NCI-H748 treated with DMSO at 0.1 percent for 48 hours (cell line): ENCODE data around the gene TOM1L2.

Source experiments
- DNase-seq: peaks from one replicate; lab custom pipeline; 2025; lab: John Stamatoyannopoulos, UW

TOM1L2 gene

DNA sequence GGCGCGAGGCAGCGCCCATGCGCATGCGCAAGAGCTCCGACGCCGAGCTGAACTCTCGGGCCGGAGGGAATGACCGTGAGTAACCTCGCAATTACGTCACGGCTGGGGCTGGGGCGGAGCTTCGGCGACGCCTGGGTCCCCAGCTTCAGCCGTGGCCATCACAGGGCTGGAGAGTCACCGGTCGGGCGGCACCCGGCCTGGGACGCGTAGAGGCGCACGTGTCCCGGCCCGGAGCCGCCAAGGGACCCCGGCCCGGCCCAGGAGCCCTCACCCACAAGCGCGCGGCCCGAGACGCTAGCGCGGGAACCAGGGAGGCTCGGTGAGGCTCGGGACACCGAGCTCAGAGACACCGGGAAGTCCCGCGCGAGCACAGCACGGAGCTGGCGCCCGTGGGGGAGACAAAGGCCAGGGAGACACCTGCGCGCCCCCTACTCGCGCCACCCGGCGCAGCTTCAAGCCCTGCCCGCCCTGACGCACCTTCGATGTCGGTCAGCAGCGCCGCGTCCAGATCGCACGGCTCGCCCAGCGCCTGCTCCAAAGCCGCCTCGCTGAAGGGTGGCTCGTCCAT, 135.9 kb downstream of the TOM1L2 start:
- peak; percentile 95 for DNase-seq

DNA sequence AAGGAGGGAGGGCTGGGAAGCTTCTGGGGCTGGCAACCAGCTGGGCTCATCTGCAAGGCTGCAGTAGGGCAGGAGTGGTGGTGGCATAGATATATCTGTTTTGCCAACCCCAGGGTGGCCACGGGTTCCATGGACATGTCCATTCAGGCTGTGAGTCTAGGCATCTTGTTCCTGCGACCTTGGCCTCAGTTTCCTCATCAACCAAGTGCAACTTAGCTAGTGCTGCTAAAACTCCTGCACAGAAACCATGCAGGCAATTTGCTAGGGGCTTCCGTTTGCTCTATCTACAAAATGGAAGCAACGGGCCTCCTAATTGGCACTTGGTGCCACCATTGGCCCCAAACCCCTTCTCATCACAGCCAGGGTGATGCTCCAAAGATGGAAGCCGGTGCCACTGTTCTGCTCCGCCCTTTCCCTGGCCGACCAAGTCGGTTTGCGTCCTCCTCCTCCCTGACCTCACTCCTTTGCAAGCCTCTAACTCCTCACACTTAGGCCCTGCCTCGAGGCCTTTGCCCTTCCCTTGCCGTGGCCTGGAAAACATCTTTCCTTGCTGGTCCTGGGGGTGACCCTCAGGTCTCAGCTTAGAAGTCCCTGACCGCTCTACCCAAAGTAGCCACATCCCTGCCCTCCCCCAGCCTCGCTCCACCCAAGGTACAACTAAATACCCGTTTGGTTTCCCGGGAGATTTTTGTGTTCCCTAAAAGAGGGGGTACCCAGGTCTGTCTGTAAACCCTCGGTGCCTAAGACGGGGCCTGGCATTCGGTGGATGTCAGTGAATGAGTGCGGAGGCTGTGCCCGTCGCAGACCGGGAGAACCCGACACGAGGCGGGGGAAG, 136.6 kb downstream of the TOM1L2 start:
- no peak for DNase-seq

DNA sequence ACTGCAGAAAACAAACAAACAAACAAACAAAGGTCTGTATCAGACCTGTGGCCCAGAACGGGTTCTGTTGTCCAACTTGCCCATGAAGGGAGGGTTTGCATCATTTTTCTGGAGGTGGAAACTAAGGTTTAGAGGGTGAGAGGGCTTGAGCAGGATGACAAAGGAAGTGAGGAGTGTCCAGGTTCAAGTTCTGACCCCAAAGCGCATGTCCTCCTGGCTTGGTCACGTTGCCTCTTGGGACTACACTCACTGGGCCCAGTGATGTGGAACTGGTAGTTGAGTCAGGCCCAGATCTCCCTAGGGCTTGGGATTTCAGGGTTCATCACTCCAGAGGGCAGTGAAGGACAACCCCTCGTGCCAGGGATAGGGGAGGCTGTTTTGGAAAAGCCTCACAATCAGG, 137.2 kb downstream of the TOM1L2 start:
- DNase-seq = no peak

DNA sequence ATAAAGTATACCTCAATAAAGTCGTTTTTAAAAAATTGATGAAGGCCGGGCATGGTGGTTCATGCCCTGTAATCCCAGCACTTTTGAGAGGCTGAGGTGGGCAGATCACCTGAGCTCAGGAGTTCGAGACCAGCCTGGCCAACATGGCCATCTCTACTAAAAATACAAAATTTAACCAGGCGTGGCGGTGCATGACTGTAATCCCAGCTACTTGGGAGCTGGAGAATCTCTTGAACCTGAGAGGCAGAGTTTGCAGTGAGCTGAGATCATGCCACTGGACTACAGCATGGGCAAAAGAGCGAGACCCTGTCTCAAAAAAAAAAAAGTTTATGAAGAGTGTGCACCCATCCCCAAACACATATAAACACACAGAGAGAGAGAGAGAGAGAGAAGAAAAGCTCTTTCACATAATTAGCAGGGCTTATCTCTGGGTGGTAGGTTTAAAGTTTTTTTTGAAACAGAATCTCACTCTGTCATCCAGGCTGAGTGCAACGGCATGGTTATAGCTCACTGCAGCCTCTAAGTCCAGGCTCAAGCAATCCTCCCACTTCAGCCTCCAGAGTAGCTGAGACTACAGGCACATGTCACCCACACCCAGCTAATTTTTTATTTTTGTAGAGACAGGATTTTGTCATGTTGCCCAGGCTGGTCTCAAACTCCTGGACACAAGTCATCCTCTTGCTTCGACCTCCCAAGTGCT, 138.4 kb downstream of the TOM1L2 start:
- DNase-seq = no peak

DNA sequence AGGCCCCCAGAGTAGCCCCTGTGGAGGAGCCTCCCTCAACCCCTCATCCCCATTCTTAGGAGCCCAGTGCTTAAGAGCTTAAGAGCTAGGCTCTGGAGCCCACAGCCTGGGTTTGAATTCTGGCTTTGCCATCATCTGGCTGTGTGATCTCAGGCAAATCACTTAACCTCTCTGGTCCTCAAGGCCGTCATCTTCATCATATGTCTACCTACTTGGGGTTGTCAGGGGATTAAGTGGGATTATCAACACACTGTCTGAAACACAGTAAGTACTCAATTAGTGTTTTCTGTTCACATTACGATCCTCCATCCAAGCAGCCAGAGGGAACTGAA, 140.2 kb downstream of the TOM1L2 start:
- no peak for DNase-seq

DNA sequence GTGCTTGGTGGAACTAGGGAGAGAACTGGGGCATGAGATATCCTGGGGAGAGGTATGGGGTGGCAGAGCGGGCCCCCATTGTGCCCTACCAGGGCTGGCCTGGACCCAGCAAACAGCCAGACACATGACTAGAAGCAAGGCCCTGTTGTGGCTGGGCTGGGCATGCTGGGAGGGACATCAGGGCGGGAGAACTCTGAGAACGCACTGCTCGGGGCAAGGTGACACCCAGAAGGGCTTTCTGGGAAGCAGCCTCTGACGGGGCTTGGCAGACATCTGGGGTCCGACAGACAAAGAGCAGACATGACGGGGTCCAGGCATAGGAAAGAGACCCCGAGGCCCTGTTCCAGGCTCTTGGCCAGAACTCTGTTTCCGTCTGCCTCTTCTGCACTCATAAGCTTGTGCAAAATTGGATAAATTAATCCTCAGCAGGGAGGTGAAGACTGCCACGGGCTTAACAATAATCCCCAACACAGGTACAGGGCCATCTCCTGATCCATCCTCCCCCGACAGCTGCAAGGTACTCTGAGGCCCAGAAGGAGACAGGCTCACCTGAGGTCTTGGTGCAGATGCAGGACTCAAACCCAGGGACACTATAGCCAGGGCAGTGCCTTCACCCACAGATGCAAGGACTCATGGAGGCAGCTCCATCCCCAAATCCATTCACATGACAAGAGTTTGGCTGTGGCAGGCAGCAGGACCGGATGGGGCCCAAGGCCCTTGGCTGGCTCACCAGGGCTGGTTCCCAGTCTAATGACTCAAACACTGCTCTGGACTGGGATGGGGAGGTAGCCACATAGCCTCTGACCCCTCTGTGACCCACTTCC, 140.8 kb downstream of the TOM1L2 start:
- no peak for DNase-seq

DNA sequence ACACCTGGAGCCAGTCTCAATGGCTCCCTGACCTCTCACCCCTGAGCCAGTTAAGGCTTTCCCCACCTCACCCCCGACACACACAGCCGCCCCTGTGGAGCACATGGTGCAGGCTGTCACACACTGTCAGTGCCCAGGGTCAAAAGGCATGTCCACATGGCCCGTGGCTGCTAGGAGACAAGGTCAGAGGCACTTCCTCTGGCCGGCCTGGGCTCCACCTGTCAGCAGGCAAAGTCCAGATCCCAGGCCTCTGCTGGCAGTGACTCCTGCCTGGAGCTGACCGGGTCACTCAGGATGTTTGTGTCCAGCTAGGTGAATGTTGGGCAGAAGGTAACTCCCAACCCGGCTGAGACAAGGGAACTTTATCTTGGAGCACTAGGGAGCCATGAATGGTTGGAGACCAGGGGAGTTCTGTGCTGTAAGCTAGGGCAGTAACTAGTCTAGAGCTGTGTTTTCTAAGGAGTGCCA, 141.4 kb downstream of the TOM1L2 start:
- no peak for DNase-seq

DNA sequence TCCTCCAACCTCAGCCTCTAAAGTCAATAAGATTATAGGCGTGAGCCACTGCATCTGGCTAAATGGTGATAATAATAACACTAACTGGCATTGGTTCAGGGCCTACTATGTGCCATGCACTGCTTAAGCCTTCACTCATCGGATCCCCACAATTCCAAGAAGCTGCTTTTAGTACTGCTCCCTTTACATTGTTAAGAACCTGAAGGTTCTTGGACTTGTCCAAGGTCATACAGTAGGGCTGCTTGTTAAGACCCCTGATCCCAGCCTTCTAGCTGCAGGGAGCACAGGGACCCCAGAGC, 142.0 kb downstream of the TOM1L2 start:
- no peak for DNase-seq

DNA sequence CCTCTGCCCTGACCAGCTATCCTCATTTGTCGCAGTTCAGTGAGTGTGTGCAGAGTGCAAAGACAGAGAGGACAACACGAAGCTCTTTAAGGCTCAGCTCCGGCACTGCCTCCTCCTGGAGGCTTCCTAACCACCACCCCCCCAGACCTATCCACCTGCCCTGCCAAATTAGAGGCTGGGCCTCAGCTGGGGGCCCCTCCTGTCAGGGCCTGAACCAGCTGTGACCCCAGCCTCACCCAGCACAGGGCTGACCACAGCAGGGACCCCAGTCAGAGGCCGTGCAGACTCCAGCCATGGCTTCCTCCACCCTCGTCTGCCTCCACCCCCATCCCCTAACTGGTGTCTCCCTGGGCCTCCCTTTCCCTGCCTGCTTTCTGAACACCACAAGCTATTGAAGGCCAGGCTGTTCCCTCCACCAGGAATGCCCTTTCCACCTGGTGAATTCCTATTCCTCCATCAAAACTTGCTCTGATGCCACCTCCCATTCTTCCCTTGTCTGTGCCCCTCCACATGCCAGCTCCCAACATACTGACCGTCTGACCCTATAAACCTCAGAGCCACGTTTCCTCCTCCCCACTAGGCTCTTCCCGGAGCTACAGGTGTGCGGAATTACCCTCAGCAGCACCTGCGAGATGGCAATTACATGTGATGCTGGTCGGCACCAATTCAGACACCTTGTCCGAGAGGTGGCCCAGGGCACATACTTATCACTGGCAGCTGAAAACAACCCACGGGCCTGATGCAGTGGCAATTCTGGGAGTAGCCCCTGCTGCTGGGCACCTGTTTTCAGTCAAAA, 144.2 kb downstream of the TOM1L2 start:
- no peak for DNase-seq

DNA sequence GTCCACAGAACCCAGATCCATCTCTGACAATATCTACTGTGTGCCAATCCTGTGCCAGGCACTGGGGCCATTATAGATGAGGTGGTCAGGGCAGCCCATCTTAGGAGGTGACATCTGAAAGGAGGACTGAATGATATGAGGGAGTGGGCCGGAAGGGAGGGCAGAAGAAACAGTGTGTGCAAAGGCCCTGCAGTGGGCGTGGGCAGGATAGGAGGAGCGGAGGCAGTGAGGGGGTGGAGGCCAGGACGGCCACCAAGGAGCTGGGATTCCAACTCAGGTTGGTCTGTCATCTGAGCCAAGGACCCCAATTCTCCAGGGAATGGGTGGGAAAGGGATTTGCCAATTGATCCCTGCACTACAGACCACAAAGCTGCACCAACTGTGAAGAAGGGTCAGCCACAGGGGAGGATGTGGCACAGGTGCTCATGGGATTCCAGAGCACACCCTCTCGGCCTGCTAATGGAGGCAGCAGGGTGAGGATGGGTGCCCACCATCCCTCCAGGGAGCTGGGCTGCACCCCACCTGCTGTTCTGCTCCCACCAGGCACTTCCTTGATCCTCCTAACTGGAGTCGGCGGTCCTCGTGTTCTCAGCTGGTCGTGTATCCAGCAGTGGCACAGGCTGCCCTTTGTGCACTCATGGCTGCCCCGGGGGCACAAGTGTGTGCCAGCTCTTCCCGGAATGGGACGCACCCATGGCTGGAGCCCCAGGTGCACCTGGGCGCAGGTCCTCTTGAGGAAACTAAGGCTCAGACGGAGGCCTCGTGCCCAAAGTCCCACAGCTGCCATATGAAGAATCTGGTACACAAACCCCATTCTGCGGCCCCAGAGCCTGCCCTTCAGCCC, 145.0 kb downstream of the TOM1L2 start:
- no peak for DNase-seq

DNA sequence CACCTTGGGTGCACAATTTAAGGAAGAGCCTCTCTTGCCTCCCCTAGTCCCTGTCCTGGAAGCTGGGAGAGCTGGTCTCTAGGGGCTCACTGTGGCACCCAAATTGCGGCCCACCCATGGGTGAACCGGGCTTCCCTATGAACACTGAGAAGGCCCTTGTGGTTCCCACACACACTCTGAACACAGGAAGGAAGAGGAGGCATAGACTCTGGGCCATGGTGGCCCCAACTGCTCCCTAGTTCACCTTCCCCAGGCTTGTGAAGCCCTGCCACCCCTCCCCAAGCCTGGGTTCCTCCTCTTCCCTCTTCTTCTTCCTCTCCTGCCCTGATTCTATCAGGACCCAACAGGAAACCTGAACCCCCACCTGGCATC, 145.9 kb downstream of the TOM1L2 start:
- DNase-seq = no peak

DNA sequence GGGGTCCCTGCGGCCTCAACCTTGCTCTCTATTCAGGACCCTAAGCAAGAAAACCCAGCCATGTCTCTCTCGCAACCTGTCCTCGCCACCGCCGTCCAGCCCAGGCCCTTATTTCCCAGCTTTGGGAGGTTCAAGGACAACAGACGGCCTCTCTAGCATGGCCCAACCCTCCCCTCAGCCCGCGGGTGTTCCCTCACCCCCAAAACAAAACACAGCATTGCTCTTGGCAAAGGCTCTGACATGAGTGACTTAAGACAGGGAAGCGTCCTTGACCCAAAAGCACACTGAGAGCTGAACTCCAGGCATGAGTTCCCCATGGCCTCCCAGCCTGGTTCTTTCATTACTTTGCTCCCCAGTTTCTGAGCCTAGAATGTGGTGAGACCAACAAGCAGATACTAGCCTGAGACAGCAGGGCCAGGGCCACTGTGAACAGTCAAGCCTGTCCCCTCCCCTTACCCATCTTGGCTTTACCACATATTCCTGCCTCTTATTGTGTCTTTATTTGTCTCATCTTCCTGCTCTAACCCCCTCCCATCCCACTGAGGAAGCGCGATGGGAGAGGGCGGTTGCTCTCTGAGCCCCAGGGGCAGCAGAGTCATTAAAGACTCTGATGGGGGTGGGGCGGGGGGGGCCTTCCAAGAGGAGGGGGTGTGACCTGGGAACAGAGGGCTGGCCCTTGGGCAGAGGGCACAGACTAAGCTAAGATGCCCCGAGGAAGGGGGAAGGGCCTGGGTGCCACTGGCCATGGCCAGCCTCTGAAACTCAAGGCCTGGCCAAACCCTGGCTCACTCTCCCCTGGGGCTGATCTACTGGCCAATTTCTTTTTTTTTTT, 147.2 kb downstream of the TOM1L2 start:
- DNase-seq = no peak

DNA sequence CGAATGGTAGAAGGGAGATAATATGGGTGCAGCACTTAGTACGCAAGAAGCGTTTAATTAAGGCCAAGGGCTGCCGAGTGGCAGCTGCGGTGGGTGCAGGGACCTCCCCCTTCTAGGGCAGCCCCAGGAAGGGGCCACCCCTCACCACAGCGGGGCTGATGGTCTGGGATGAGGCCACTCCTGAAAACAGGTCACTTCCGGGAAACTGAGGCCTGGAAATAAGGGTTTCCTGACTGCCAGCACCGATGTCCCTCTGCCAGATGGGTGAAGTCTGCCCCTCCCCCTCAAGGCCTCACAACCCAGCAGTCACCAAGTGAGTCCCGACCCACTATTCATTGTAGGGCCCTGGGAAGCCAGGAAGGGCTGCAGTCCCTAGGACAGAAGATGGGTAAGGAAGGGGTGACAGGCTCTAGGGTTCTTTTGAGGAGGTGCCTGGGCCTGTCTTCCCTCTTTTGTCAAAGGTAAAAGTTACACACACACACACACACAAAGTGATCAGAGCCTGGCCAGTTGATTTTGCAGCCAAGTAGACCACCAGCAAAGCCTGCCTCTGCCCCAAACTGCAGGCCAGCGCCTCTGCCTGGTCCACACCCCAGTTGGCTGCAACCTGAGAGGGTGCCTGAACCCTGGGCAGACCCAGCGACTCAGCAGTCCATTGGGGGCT, 147.9 kb downstream of the TOM1L2 start:
- DNase-seq = no peak

DNA sequence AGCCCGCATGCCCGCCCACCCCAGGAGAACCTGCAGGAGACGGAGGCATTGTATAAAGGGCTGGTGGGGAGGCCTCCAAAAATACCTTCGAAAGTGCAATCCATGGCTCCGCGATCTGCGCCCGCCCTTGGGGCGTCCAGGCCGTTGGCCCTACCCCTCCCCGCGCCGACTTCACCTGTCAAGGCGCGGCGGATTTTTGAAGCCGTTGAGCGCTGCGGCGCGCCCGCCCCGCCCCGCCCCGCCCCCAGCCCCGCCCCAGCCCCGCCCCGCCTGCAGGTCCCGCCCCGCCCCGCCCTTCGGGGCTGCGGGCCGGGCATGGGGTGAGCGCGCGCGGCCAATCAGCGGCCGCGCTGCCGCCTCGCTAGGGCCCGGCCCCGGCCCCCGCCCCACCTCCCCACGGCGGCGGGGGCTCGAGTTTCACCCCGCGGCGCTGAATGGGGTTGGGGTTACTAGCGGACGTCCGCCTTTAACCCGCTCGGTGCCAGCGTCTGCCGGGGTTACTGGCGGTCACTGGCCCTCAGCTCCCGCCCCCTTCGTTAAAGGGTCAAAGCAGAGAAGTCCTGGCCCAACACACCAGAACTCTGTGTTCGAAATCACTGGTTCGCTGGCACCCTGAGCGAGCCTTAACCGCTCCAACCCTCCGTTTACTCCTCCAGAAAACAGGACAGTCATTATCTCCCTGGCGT, 148.6 kb downstream of the TOM1L2 start:
- DNase-seq = peak; percentile 78

DNA sequence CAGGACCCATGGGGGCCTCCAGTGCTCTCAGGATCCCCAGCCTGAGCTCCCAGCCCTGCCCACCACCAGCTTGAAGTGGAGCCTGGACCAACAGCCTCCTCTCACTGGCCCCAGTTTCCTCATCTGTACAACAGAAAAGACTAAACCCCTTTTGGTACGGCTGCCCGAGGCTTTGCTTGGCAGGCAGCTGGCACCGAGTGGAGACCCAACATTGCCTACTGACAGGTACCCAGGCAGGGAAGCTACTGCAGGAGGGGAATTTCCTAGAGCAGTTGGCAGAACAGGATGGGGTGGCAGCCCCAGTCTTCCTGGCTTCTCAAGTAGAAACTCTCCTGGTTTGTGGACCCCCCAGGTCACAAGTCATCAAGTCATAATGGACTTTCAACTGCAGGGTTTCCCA, 149.6 kb downstream of the TOM1L2 start:
- no peak for DNase-seq

DNA sequence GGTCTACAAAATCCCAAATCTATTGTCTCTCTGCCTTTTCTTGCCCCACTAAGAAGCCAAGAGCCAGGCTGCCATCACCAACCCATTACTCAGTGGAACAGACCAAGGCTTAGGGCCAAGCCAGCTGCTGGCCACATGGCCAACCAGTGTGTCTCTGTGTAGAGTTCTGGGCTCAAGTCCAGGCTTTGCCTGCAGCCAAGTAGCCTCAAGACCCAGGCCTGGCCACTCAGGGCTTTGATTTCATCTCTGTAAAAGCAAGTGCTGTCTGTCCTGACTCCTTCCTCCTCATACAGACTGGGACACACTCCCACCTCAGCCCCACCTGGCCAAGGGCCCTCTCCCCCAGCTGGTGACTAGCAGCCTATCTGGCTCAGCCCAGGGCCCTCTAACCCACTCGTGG, 150.0 kb downstream of the TOM1L2 start:
- no peak for DNase-seq

DNA sequence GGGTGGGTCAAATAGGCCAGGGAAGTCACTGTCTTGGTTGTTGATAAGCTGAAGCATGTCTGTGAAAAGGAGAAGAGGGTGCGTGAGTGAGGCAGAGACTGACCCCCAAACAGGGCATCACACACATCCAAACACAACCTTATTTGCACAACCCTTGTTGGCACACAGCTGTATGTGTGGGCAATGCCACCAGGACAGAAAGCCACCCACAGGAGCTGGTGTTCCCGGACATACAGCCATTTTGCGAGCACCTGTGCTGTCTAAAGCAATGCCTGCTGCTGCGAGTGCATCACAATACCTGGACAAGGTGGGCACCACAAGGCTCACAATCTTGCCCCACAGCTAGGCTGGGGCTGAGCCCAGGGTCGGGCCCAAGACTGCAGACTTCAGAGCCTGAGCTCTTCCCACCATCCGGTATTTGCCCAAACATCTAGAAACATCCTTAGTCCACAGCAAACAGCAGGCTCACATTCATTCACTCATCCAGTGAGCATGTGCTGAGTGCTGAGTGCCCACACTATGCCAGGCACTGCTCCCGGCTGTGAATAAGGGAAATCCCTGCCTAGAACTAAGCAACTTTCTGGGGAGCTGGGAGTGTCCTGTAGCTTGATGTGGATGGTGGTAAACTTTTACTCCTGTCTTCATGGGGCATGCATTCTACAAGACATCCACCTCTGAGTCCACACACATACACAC, 151.6 kb downstream of the TOM1L2 start:
- no peak for DNase-seq

DNA sequence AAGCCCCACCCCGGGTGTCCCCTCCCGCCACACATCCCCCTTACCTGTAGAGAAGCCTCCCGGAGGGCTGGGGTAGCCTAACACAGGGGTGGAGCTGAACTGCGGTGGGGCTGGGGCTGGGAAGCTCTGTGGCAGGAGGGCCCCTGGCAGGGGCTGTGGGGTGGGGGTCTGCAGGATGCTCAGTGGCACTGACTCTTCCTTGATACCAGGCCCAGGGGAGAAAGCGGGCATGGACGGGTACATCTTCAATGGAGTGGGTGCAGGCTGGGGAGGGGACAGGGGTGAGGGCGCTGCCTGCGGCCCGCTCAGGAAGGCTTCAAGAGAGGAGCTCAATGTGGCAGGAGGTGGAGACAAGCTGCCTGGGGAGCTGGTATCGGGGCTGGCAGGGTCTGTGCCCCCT, 152.2 kb downstream of the TOM1L2 start:
- DNase-seq = no peak
